GM23248 (cell line): ENCODE measurements around the gene NTNG1. TPM values are rescaled to one million over a fixed set of nuclear protein-coding genes. Genes with fewer than 3 reads are reported as not detected.
"Not testable (repeated sequence)": the region's sequence is repeated elsewhere in the genome, so short reads cannot be mapped to it uniquely, and the experiment has no call there.

Experiments
- DNase-seq: peaks from one replicate; pipeline ENCODE4 v3.0.0-alpha.2; 2015
- H2AFZ ChIP-seq: fragments of 200-600 bp; sonication (generic); 2 replicates; pipeline ENCODE4 v1.6.1; 2016; ENCODE audit warnings: antibody characterized with exemption
- H3F3A ChIP-seq: fragments of 200-600 bp; sonication (generic); 2 replicates; pipeline ENCODE4 v1.6.1; 2016; ENCODE audit warnings: mild to moderate bottlenecking, antibody characterized with exemption, mixed run types; ENCODE audit not compliant: insufficient read depth
- H3K27ac ChIP-seq: fragments of 200-600 bp; sonication (generic); 2 replicates; pipeline ENCODE4 v1.5.1; 2016; ENCODE audit warnings: mild to moderate bottlenecking
- H3K27me3 ChIP-seq: fragments of 200-600 bp; sonication (generic); replicated peaks from 2 replicates; pipeline ENCODE4 v1.6.1; 2016; ENCODE audit warnings: mild to moderate bottlenecking; ENCODE audit not compliant: insufficient read depth
- H3K36me3 ChIP-seq: fragments of 200-600 bp; sonication (generic); 2 replicates; pipeline ENCODE4 v1.6.1; 2016; ENCODE audit warnings: low read depth, mild to moderate bottlenecking
- H3K4me1 ChIP-seq: fragments of 200-600 bp; sonication (generic); 2 replicates; pipeline ENCODE4 v1.6.1; 2016; ENCODE audit warnings: mild to moderate bottlenecking; ENCODE audit not compliant: insufficient read depth
- H3K4me2 ChIP-seq: fragments of 200-600 bp; sonication (generic); one replicate; pipeline ENCODE4 v1.6.1; 2016; ENCODE audit warnings: mild to moderate bottlenecking; ENCODE audit not compliant: unreplicated experiment
- H3K4me3 ChIP-seq: fragments of 200-600 bp; sonication (generic); 2 replicates; pipeline ENCODE4 v1.5.1; 2016; ENCODE audit warnings: mild to moderate bottlenecking
- H3K79me2 ChIP-seq: fragments of 200-600 bp; sonication (generic); 2 replicates; pipeline ENCODE4 v1.6.1; 2016; ENCODE audit warnings: mild to moderate bottlenecking; ENCODE audit not compliant: insufficient read depth
- H3K9ac ChIP-seq: fragments of 200-600 bp; sonication (generic); 2 replicates; pipeline ENCODE4 v1.6.1; 2016; ENCODE audit warnings: mild to moderate bottlenecking
- H3K9me2 ChIP-seq: fragments of 200-600 bp; sonication (generic); 2 replicates; pipeline ENCODE4 v1.6.1; 2016; ENCODE audit warnings: mixed run types, mild to moderate bottlenecking, moderate library complexity; ENCODE audit not compliant: insufficient read depth
- H3K9me3 ChIP-seq: fragments of 200-600 bp; sonication (generic); one replicate; pipeline ENCODE4 v1.6.1; 2017; ENCODE audit warnings: low read depth
- H4K20me1 ChIP-seq: fragments of 200-600 bp; sonication (generic); 2 replicates; pipeline ENCODE4 v1.6.0; 2016; ENCODE audit not compliant: insufficient read depth
- EZH2 ChIP-seq: fragments of 200-600 bp; sonication (generic); IDR thresholded peaks from 2 replicates; pipeline ENCODE4 v1.6.1; 2018; ENCODE audit warnings: antibody characterized with exemption, mild to moderate bottlenecking; ENCODE audit not compliant: insufficient read depth, poor library complexity, severe bottlenecking
- EZH2phosphoT487 ChIP-seq: fragments of 200-600 bp; sonication (generic); IDR thresholded peaks from 2 replicates; pipeline ENCODE4 v1.6.1; 2018; ENCODE audit warnings: antibody characterized with exemption, moderate library complexity, mild to moderate bottlenecking, low read depth; ENCODE audit not compliant: insufficient read depth
- WGBS, 2 experiments: methylation state at CpG; one replicate each; pipeline ENCODE4 v1.1.6; 2015 to 2017; ENCODE audit warnings: low lambda C conversion rate in 2 of 2, low coverage in 1 of 2; ENCODE audit errors: missing lambda C conversion rate in 2 of 2; 5-methylcytosine and 5-hydroxymethylcytosine counted together
- in situ Hi-C: fragments of 300-500 bp; cut with MboI; formaldehyde crosslinking; loops from 2 replicates; pipeline ENCODE4 v1.15.0; 2020
- polyA plus RNA-seq: library from polyadenylated mRNA; unstranded; fragments of >200 nt; fragmentation: Nextera tagmentation; extraction: Ambion mirVana; gene quantifications from 2 replicates; pipeline ENCODE4 v1.2.1, GENCODE V29; 2016
- total RNA-seq: library from RNA; depleted of rRNA; stranded (reverse); fragments of >200 nt; shearing (Covaris generic); gene quantifications from 2 replicates; pipeline ENCODE4 v1.2.3, GENCODE V29; 2014; rRNA removed

The NTNG1 gene
- total RNA-seq: 14.4 and 14.7 TPM in 2 replicates
- 16.0 and 17.4 TPM in 2 replicates for polyA plus RNA-seq

GRCh38 chr1:107140703-107141490, at the start of gene NTNG1:
Gene NTNG1 (plus strand): TSS chr1:107141039.
- H3K79me2 ChIP-seq: peaks cover 34% of the 10 kb centered on the region
- no peaks in the 10 kb centered on the region for H4K20me1 ChIP-seq
- peaks cover 26% of the 10 kb centered on the region for H3F3A ChIP-seq
- H3K27ac ChIP-seq: peak within 1 kb of the TSS; percentile 48
- H3K9me3 ChIP-seq: no peaks in the 10 kb centered on the region
- peak within 1 kb of the TSS; percentile 95 for H3K4me2 ChIP-seq
- peak within 1 kb of the TSS; percentile 69 for H3K9ac ChIP-seq
- peaks cover 36% of the 10 kb centered on the region for H3K4me1 ChIP-seq
- TF ChIP-seq EZH2 (no peak), EZH2phosphoT487 (no peak)
- no peaks in the 10 kb centered on the region for H3K9me2 ChIP-seq
- H3K27me3 ChIP-seq: no peaks in the 10 kb centered on the region
- no peaks in the 10 kb centered on the region for H3K36me3 ChIP-seq
- peak; percentile 66 for DNase-seq
- peak within 1 kb of the TSS; percentile 93 for H2AFZ ChIP-seq
- H3K4me3 ChIP-seq: peak within 1 kb of the TSS; percentile 98
- WGBS, 2 experiments: 3 to 4% methylated on average over 22 to 29 of the region's 79 CpGs
- in situ Hi-C loops: no loop called here

- H3F3A ChIP-seq: no peaks in the 10 kb centered on the region
- in situ Hi-C loops: no loop called here
- no peak overlapping the region for H3K27ac ChIP-seq
- no peak overlapping the region for H3K4me3 ChIP-seq
- no peak for DNase-seq
- H3K9me2 ChIP-seq: no peaks in the 10 kb centered on the region
- H4K20me1 ChIP-seq: no peaks in the 10 kb centered on the region
- 0 to 13% methylated on average over 1 of the region's 1 CpG for WGBS, 2 experiments
- H3K9ac ChIP-seq: no peak overlapping the region
- no peaks in the 10 kb centered on the region for H3K36me3 ChIP-seq
- H3K27me3 ChIP-seq: no peaks in the 10 kb centered on the region
- H3K79me2 ChIP-seq: no peaks in the 10 kb centered on the region
- TF ChIP-seq EZH2 (no peak), EZH2phosphoT487 (no peak)
- no peak overlapping the region for H2AFZ ChIP-seq
- H3K4me1 ChIP-seq: no peaks in the 10 kb centered on the region
- no peak overlapping the region for H3K4me2 ChIP-seq
- H3K9me3 ChIP-seq: no peaks in the 10 kb centered on the region
Observed at GRCh38 chr1:107091418-107091817, 49.4 kb upstream of the NTNG1 start.

GRCh38 chr1:107093395-107093794, 47.4 kb upstream of the NTNG1 start:
- H3K4me2 ChIP-seq, DNase-seq, H3F3A ChIP-seq, H3K4me1 ChIP-seq, H3K27me3 ChIP-seq, in situ Hi-C loops, H3K9me3 ChIP-seq, H3K4me3 ChIP-seq, H2AFZ ChIP-seq, H3K9ac ChIP-seq, H4K20me1 ChIP-seq, H3K27ac ChIP-seq, H3K9me2 ChIP-seq, H3K79me2 ChIP-seq, H3K36me3 ChIP-seq: not testable (repeated sequence)
- 75 to 79% methylated on average over 1 of the region's 1 CpG for WGBS, 2 experiments

GRCh38 chr1:107095647-107096046, 45.2 kb upstream of the NTNG1 start:
- Histone ChIP-seq H2AFZ (no peak overlapping the region), H3K79me2 (no peaks in the 10 kb centered on the region), H3K27me3 (no peaks in the 10 kb centered on the region), H3K27ac (no peak overlapping the region), H3K9me3 (no peaks in the 10 kb centered on the region), H3K9ac (no peak overlapping the region), H3K4me1 (no peaks in the 10 kb centered on the region), H3K36me3 (no peaks in the 10 kb centered on the region), H3F3A (no peaks in the 10 kb centered on the region), H3K9me2 (no peaks in the 10 kb centered on the region), H3K4me2 (no peak overlapping the region), H4K20me1 (no peaks in the 10 kb centered on the region), H3K4me3 (no peak overlapping the region)
- TF ChIP-seq EZH2: no peak
- TF ChIP-seq EZH2phosphoT487: no peak
- no peak for DNase-seq
- in situ Hi-C loops: no loop called here
